Measurements from ENCODE around the gene CLPSL2. TPM values are rescaled to one million over a fixed set of nuclear protein-coding genes. Genes with fewer than 3 reads are reported as not detected.

CLPSL2 gene
- total RNA-seq, 1 experiment from 2014 or later, result 1.7 TPM

DNA sequence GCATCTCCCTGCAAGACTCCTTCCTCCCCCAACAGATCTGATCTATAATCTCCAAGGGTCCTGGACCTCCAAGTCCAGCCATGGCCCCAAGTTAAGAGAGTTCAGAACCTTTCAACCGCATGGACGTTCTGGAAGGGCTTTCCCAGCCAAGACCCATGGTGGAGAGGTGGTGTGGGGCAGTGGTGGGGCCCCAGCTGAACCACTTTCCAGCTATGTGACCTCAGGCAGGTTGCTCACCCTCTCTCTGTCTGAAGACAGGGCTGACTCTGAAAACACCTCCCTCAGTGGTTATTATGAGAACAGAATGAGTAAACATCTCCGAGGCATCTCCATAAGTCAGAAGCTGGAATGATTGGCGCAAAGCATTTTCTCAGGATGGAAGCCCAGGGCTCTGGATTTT lies 19.8 kb downstream of the CLPSL2 start:
- Histone ChIP-seq H3K27ac (ENCODE audit: low read depth, low read length) (no peak overlapping the region), H3K27me3 (ENCODE audit: insufficient read depth, low read length) (0 out of 2 replicates have a peak, but pooled peaks cover 3% of the 10 kb centered on the region), H3K9me3 (ENCODE audit: control insufficient read depth in 1 of 2, insufficient read depth in 1 of 2, low read depth in 1 of 2, low read length in 2 of 2) (no peaks in the 10 kb centered on the region), H4K20me1 (ENCODE audit: insufficient read depth) (no peaks in the 10 kb centered on the region), H3K79me2 (ENCODE audit: insufficient read depth, low read length) (no peaks in the 10 kb centered on the region), H3K4me1 (ENCODE audit: control insufficient read depth in 1 of 2, insufficient read depth in 2 of 2, low read length in 2 of 2) (no peaks in the 10 kb centered on the region), H3K9me2 (ENCODE audit: insufficient read depth) (no peaks in the 10 kb centered on the region), H3K9ac (ENCODE audit: low read length) (no peak overlapping the region), H3K4me2 (ENCODE audit: low read length) (no peak overlapping the region), H2AFZ (ENCODE audit: low read depth, low read length, poor library complexity, severe bottlenecking) (no peak overlapping the region), H3K36me3 (ENCODE audit: control insufficient read depth in 1 of 2, insufficient read depth in 2 of 2, low read length in 2 of 2) (no peaks in the 10 kb centered on the region), H3K4me3 (replicated peaks in 1 of 2; ENCODE audit: low read depth in 1 of 2, low read length in 2 of 2) (no peak overlapping the region)
- POLR2A ChIA-PET, result interaction anchor here (1.6 kb wide), 1 partner anchor 12 kb away, joined by 3 read pairs; no protein-coding TSS in a partner anchor
- ATAC-seq (no peak), DNase-seq (ENCODE audit: low read depth, low spot score) (no peak)
- TF ChIP-seq ELF1 (IDR thresholded peaks at IDR 0.05; ENCODE audit: borderline replicate concordance, low read depth) (no peak), SIN3A (IDR thresholded peaks at IDR 0.05; ENCODE audit: low read depth) (no peak), TCF7L2 (IDR thresholded peaks at IDR 0.05; ENCODE audit: borderline replicate concordance, extremely low read depth, insufficient read depth, insufficient read length) (no peak), EGR1 (IDR thresholded peaks at IDR 0.05; ENCODE audit: low read depth) (no peak), ZFX (IDR thresholded peaks at IDR 0.05) (no peak), EZH2phosphoT487 (IDR thresholded peaks at IDR 0.05; ENCODE audit: borderline replicate concordance) (no peak)
- BruUV-seq (replicated peaks), result no TSS peak
- intact Hi-C loops (cut with micrococcal nuclease), result no loop called here
- RAD21 ChIA-PET (ENCODE audit: low non-redundant PET in 1 of 2, low total read pairs in 2 of 2, uncharacterized antibody in 2 of 2, unreplicated experiment in 2 of 2), result no interaction called here
- CTCF ChIA-PET, result no interaction called here

DNA sequence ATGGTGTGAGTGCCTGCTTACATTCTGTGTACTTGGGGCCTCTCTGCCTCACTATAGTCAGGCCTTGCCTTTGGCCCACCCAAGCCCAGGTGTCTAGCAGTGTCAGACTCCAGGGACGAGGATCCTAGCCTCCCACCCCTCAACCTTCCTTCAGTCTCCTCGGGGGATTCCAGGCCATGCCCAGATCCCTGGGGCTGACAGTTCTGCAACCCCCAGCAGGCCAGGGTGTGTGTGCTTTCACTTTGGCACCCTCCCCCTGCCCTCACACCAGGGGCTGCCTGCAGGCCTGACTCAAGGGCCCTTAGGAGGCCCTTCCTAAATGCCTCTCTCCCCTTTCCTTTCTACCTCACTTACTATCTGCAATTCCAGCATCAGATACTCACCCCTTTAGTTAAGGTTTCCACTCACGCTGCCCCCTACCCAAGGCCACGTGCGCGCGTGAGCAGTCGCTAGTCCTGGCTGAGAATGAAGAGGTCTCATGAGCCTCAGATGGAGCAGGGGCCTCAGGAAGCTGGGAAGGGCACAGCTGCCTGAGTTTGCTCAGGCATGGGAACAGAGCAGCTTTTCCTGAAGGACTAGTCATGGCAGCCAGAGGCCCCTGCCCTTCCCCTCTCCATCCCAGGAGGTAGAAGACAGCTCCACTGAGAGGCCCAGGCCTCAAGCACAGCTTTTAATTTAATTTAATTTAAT lies 21.6 kb downstream of the CLPSL2 start:
- RAD21 ChIA-PET (ENCODE audit: low non-redundant PET in 1 of 2, low total read pairs in 2 of 2, uncharacterized antibody in 2 of 2, unreplicated experiment in 2 of 2), result no interaction called here
- no peak overlapping the region for H3K27ac ChIP-seq (ENCODE audit: low read depth, low read length)
- no peak overlapping the region for H2AFZ ChIP-seq (ENCODE audit: low read depth, low read length, poor library complexity, severe bottlenecking)
- no peak overlapping the region for H3K4me3 ChIP-seq (replicated peaks in 1 of 2; ENCODE audit: low read depth in 1 of 2, low read length in 2 of 2)
- no peak for DNase-seq (ENCODE audit: low read depth, low spot score)
- no peaks in the 10 kb centered on the region for H3K9me2 ChIP-seq (ENCODE audit: insufficient read depth)
- no TSS peak for BruUV-seq (replicated peaks)
- intact Hi-C loops (cut with micrococcal nuclease), result no loop called here
- H3K4me1 ChIP-seq (ENCODE audit: control insufficient read depth in 1 of 2, insufficient read depth in 2 of 2, low read length in 2 of 2), result no peaks in the 10 kb centered on the region
- no peak for ATAC-seq
- POLR2A ChIA-PET, result interaction anchor here (1.6 kb wide), 1 partner anchor 10 kb away, joined by 3 read pairs; no protein-coding TSS in a partner anchor
- H3K9ac ChIP-seq (ENCODE audit: low read length), result no peak overlapping the region
- no peaks in the 10 kb centered on the region for H3K36me3 ChIP-seq (ENCODE audit: control insufficient read depth in 1 of 2, insufficient read depth in 2 of 2, low read length in 2 of 2)
- H3K79me2 ChIP-seq (ENCODE audit: insufficient read depth, low read length), result no peaks in the 10 kb centered on the region
- CTCF ChIA-PET, result no interaction called here
- no peak overlapping the region for H3K4me2 ChIP-seq (ENCODE audit: low read length)
- no peaks in the 10 kb centered on the region for H3K9me3 ChIP-seq (ENCODE audit: control insufficient read depth in 1 of 2, insufficient read depth in 1 of 2, low read depth in 1 of 2, low read length in 2 of 2)
- H3K27me3 ChIP-seq (ENCODE audit: insufficient read depth, low read length), result 0 out of 2 replicates have a peak, but pooled peaks cover 3% of the 10 kb centered on the region
- TF ChIP-seq JUND (IDR thresholded peaks at IDR 0.05), result no peak
- no peak for TF ChIP-seq EGR1 (IDR thresholded peaks at IDR 0.05; ENCODE audit: low read depth)
- TF ChIP-seq SRF (IDR thresholded peaks at IDR 0.05; ENCODE audit: low read depth), result no peak
- no peak for TF ChIP-seq POLR2AphosphoS5 (IDR thresholded peaks at IDR 0.05; ENCODE audit: low read depth, low read length)
- TF ChIP-seq SP1 (IDR thresholded peaks at IDR 0.05; ENCODE audit: low read depth), result no peak
- TF ChIP-seq EZH2phosphoT487 (IDR thresholded peaks at IDR 0.05; ENCODE audit: borderline replicate concordance), result no peak
- TF ChIP-seq TCF7L2 (IDR thresholded peaks at IDR 0.05; ENCODE audit: borderline replicate concordance, extremely low read depth, insufficient read depth, insufficient read length), result no peak
- TF ChIP-seq POLR2A (IDR thresholded peaks at IDR 0.05; ENCODE audit: borderline replicate concordance, extremely low read depth, insufficient read depth, insufficient read length), result no peak
- no peak for TF ChIP-seq EZH2 (IDR thresholded peaks at IDR 0.05)
- TF ChIP-seq ELF1 (IDR thresholded peaks at IDR 0.05; ENCODE audit: borderline replicate concordance, low read depth), result no peak
- no peak for TF ChIP-seq YY1 (IDR thresholded peaks at IDR 0.05; ENCODE audit: extremely low read depth, insufficient replicate concordance, low read depth, low read length)
- TF ChIP-seq, protein P1, sequence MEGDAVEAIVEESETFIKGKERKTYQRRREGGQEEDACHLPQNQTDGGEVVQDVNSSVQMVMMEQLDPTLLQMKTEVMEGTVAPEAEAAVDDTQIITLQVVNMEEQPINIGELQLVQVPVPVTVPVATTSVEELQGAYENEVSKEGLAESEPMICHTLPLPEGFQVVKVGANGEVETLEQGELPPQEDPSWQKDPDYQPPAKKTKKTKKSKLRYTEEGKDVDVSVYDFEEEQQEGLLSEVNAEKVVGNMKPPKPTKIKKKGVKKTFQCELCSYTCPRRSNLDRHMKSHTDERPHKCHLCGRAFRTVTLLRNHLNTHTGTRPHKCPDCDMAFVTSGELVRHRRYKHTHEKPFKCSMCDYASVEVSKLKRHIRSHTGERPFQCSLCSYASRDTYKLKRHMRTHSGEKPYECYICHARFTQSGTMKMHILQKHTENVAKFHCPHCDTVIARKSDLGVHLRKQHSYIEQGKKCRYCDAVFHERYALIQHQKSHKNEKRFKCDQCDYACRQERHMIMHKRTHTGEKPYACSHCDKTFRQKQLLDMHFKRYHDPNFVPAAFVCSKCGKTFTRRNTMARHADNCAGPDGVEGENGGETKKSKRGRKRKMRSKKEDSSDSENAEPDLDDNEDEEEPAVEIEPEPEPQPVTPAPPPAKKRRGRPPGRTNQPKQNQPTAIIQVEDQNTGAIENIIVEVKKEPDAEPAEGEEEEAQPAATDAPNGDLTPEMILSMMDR (IDR thresholded peaks at IDR 0.05 in 2 of 3, conservative IDR thresholded peaks at IDR 0.05 in 1 of 3; ENCODE audit: borderline replicate concordance in 1 of 3, insufficient read depth in 1 of 3, low read depth in 2 of 3, low read length in 2 of 3), result no peak
- TF ChIP-seq, protein P2, sequence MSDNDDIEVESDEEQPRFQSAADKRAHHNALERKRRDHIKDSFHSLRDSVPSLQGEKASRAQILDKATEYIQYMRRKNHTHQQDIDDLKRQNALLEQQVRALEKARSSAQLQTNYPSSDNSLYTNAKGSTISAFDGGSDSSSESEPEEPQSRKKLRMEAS (IDR thresholded peaks at IDR 0.05), result no peak
- TF ChIP-seq SIN3A (IDR thresholded peaks at IDR 0.05; ENCODE audit: low read depth), result no peak
- no peak for TF ChIP-seq ZNF274 (IDR thresholded peaks at IDR 0.05; ENCODE audit: low read depth, low read length)
- TF ChIP-seq FOSL1 (IDR thresholded peaks at IDR 0.05; ENCODE audit: low read depth), result no peak
- no peaks in the 10 kb centered on the region for H4K20me1 ChIP-seq (ENCODE audit: insufficient read depth)
